OCI-LY3 (cell line): ENCODE data around the gene HIVEP3.

Experiments used
- EZH2phosphoT487 ChIP-seq: fragments of 200-600 bp; shearing (Covaris generic); IDR thresholded peaks from 2 replicates; pipeline ENCODE4 v1.6.1; 2018; ENCODE audit warnings: antibody characterized with exemption, mixed run types, low read depth
- TF ChIP-seq, protein P1 (sequence below): fragments of 200-600, 300-600 bp; sonication (generic); IDR thresholded peaks from 2 replicates; pipeline ENCODE4 v1.5.1; 2014; ENCODE audit warnings: antibody characterized with exemption, low read length, low read depth

DNA sequence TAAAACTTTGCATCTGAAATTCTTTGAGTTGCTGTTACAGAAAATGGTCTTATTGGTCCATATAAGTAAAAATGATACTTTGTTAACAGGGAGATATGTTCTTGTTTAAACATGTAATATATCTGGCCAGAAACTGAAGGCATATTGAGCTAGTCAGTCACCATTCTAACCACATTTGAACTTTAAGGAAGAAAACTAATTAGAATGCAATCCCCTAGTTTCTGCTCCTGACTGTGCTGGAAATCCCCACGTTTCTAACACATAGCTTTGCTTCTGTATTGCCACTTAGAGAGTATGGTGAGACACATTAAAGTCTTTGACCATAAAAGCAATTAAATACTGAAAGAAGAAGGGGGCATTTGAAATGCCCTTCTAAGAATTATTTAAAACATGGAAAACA is 32.1 kb upstream of the HIVEP3 start:
- TF ChIP-seq, protein P1, sequence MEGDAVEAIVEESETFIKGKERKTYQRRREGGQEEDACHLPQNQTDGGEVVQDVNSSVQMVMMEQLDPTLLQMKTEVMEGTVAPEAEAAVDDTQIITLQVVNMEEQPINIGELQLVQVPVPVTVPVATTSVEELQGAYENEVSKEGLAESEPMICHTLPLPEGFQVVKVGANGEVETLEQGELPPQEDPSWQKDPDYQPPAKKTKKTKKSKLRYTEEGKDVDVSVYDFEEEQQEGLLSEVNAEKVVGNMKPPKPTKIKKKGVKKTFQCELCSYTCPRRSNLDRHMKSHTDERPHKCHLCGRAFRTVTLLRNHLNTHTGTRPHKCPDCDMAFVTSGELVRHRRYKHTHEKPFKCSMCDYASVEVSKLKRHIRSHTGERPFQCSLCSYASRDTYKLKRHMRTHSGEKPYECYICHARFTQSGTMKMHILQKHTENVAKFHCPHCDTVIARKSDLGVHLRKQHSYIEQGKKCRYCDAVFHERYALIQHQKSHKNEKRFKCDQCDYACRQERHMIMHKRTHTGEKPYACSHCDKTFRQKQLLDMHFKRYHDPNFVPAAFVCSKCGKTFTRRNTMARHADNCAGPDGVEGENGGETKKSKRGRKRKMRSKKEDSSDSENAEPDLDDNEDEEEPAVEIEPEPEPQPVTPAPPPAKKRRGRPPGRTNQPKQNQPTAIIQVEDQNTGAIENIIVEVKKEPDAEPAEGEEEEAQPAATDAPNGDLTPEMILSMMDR: no peak
- no peak for TF ChIP-seq EZH2phosphoT487
